IMR-90 (cell line): ENCODE data around the gene MACROD1. TPM values are rescaled to one million over a fixed set of nuclear protein-coding genes. Genes with fewer than 3 reads are reported as not detected.

Experiments
- ATAC-seq: fragments of 200-7000 bp; cut with Tn5 transposase; 2 replicates; pipeline ENCODE4 v1.9.1; 2020; ENCODE audit warnings: low read depth, mild to moderate bottlenecking, moderate library complexity
- BruUV-seq: library from RNA; stranded (reverse); fragments of 400-500 nt; replicated peaks from 2 replicates; lab custom pipeline; 2021; lab: Mats Ljungman, UMichigan
- CTCF ChIA-PET: fragments of 300-600 bp; formaldehyde crosslinking; extraction: SDS; loops from one replicate; lab custom pipeline; 2021; ENCODE audit warnings: antibody characterized with exemption; lab: Yijun Ruan, JAX
- POLR2A ChIA-PET: fragments of 300-600 bp; sonication (Branson Sonifier 250); formaldehyde crosslinking; loops from one replicate; lab custom pipeline; 2022; ENCODE audit warnings: antibody characterized with exemption; ENCODE audit not compliant: unreplicated experiment; lab: Charles Lee
- DNase-seq: peaks from one replicate; pipeline ENCODE4 v3.0.0; 2013
- H2AFZ ChIP-seq: replicated peaks from 2 replicates; pipeline ENCODE3; 2013; ENCODE audit warnings: low read length, mild to moderate bottlenecking; ENCODE audit not compliant: poor library complexity
- H2AK5ac ChIP-seq: 2 replicates; pipeline ENCODE4 v1.6.1; 2013; ENCODE audit warnings: low read depth, low read length, inconsistent platforms
- H2AK9ac ChIP-seq: replicated peaks from 2 replicates; pipeline ENCODE3; 2013; ENCODE audit warnings: mild to moderate bottlenecking, low read depth, low read length, moderate library complexity; ENCODE audit not compliant: poor library complexity
- H2BK120ac ChIP-seq: 2 replicates; pipeline ENCODE4 v1.6.1; 2013; ENCODE audit warnings: low read depth, low read length, inconsistent platforms
- H2BK15ac ChIP-seq: 3 replicates; pipeline ENCODE4 v1.6.1; 2013; ENCODE audit warnings: low read depth, low read length, inconsistent platforms
- H2BK20ac ChIP-seq: 2 replicates; pipeline ENCODE4 v1.6.1; 2013; ENCODE audit warnings: low read depth, mild to moderate bottlenecking, inconsistent platforms, low read length, moderate library complexity
- H2BK5ac ChIP-seq: 2 replicates; pipeline ENCODE4 v1.6.1; 2013; ENCODE audit warnings: mild to moderate bottlenecking, low read depth, low read length, inconsistent platforms; ENCODE audit not compliant: poor library complexity, severe bottlenecking
- H3K14ac ChIP-seq: replicated peaks from 2 replicates; pipeline ENCODE4 v1.6.1; 2013; ENCODE audit warnings: low read depth, low read length, inconsistent platforms
- H3K18ac ChIP-seq: 2 replicates; pipeline ENCODE4 v1.6.1; 2013; ENCODE audit warnings: low read depth, low read length, control low read depth
- H3K23ac ChIP-seq: 2 replicates; pipeline ENCODE4 v1.6.1; 2013; ENCODE audit warnings: low read depth, low read length, inconsistent platforms
- H3K27ac ChIP-seq: 2 replicates; pipeline ENCODE4 v1.5.1; 2013; ENCODE audit warnings: mild to moderate bottlenecking, control low read depth, low read length; ENCODE audit not compliant: insufficient read depth
- H3K27me3 ChIP-seq: 2 replicates; pipeline ENCODE4 v1.6.1; 2013; ENCODE audit warnings: low read length; ENCODE audit not compliant: control insufficient read depth, insufficient read depth
- H3K36me3 ChIP-seq: 2 replicates; pipeline ENCODE4 v1.6.1; 2013; ENCODE audit warnings: low read length, mixed read lengths; ENCODE audit not compliant: control insufficient read depth, insufficient read depth
- H3K4ac ChIP-seq: 2 replicates; pipeline ENCODE4 v1.6.1; 2013; ENCODE audit warnings: low read depth, low read length, inconsistent platforms
- H3K4me1 ChIP-seq: 2 replicates; pipeline ENCODE4 v1.6.1; 2013; ENCODE audit warnings: low read length, mixed read lengths; ENCODE audit not compliant: control insufficient read depth, insufficient read depth
- H3K4me2 ChIP-seq: 2 replicates; pipeline ENCODE4 v1.6.1; 2013; ENCODE audit warnings: low read depth, mild to moderate bottlenecking, control low read depth, low read length, moderate library complexity
- H3K4me3 ChIP-seq: 2 replicates; pipeline ENCODE4 v1.5.1; 2013; ENCODE audit warnings: low read depth, mild to moderate bottlenecking, control low read depth, low read length, moderate library complexity; ENCODE audit not compliant: insufficient read depth
- H3K56ac ChIP-seq: 2 replicates; pipeline ENCODE4 v1.6.1; 2013; ENCODE audit warnings: low read length, inconsistent platforms; ENCODE audit not compliant: insufficient read depth; ENCODE audit errors: extremely low read depth
- H3K79me1 ChIP-seq, 2 experiments: 2 replicates each; pipeline ENCODE4 v1.6.1; 2013; ENCODE audit warnings: low read length in 2 of 2, inconsistent platforms in 1 of 2, low read depth in 1 of 2
- H3K9ac ChIP-seq: 2 replicates; pipeline ENCODE4 v1.6.1; 2013; ENCODE audit warnings: low read depth, low read length, control low read depth
- H3K9me1 ChIP-seq: 2 replicates; pipeline ENCODE4 v1.6.1; 2013; ENCODE audit warnings: low read length, inconsistent platforms; ENCODE audit not compliant: insufficient read depth
- H3K9me3 ChIP-seq: 2 replicates; pipeline ENCODE4 v1.6.1; 2013; ENCODE audit warnings: low read length; ENCODE audit not compliant: control insufficient read depth, insufficient read depth
- H4K20me1 ChIP-seq: 2 replicates; pipeline ENCODE4 v1.6.1; 2013; ENCODE audit warnings: low read length, inconsistent platforms; ENCODE audit not compliant: insufficient read depth
- H4K5ac ChIP-seq: 2 replicates; pipeline ENCODE4 v1.6.1; 2013; ENCODE audit warnings: mild to moderate bottlenecking, low read depth, low read length, control low read depth
- H4K8ac ChIP-seq, 2 experiments: 2 replicates each; pipeline ENCODE4 v1.6.1; 2013; ENCODE audit warnings: low read depth in 2 of 2, low read length in 2 of 2, control low read depth in 1 of 2, inconsistent platforms in 1 of 2
- H4K91ac ChIP-seq: 2 replicates; pipeline ENCODE4 v1.6.1; 2013; ENCODE audit warnings: low read depth, low read length, inconsistent platforms; ENCODE audit not compliant: insufficient read depth
- BHLHE40 ChIP-seq: fragments of 150-350 bp; IDR thresholded peaks from 2 replicates; pipeline ENCODE4 v1.6.1; 2016; ENCODE audit warnings: mild to moderate bottlenecking, low read depth, low read length
- CHD1 ChIP-seq: IDR thresholded peaks from 2 replicates; pipeline ENCODE4 v1.6.1; 2012; ENCODE audit warnings: low read depth, low read length, improper control_type of control experiment
- CTCF ChIP-seq: conservative IDR thresholded peaks from 2 replicates; pipeline ENCODE4 v1.5.1; 2012; ENCODE audit warnings: mild to moderate bottlenecking, low read depth, low read length, improper control_type of control experiment
- FOS ChIP-seq: fragments of 150-350 bp; IDR thresholded peaks from 2 replicates; pipeline ENCODE4 v1.6.1; 2016; ENCODE audit warnings: low read depth, low read length
- MAZ ChIP-seq: IDR thresholded peaks from 2 replicates; pipeline ENCODE4 v1.6.1; 2012; ENCODE audit warnings: low read depth, mild to moderate bottlenecking, low read length, improper control_type of control experiment, moderate library complexity, borderline replicate concordance
- MXI1 ChIP-seq: IDR thresholded peaks from 2 replicates; pipeline ENCODE4 v1.6.1; 2012; ENCODE audit warnings: low read depth, mild to moderate bottlenecking, low read length, moderate library complexity, borderline replicate concordance
- WGBS, 2 experiments: methylation state at CpG; one replicate each; pipeline versions ENCODE4 v1.1.5 to v1.1.7; 2013; ENCODE audit warnings: missing lambda C conversion rate in 2 of 2; ENCODE audit not compliant: insufficient read length in 1 of 2; ENCODE audit errors: extremely low coverage in 2 of 2; 5-methylcytosine and 5-hydroxymethylcytosine counted together
- dilution Hi-C: fragments of 300-500 bp; cut with HindIII; formaldehyde crosslinking; loops from one replicate; pipeline ENCODE4 v1.14.3; 2018; ENCODE audit warnings: low sequenced_read_pairs; ENCODE audit not compliant: unreplicated experiment
- in situ Hi-C: fragments of 300-500 bp; cut with MboI; formaldehyde crosslinking; loops from 3 replicates; pipeline ENCODE4 v1.14.3; 2019; ENCODE audit warnings: low sequenced_read_pairs, inconsistent platforms, mixed read lengths
- intact Hi-C: fragments of 100-400 bp; cut with micrococcal nuclease; formaldehyde crosslinking; loops from 2 replicates; pipeline ENCODE4 v1.10.0; 2022
- polyA plus RNA-seq, 3 experiments: library from polyadenylated mRNA; depleted of rRNA; stranded (reverse); fragments of >200 nt; gene quantifications; 2 replicates each; pipeline ENCODE4 v1.2.3, GENCODE V29; 2012; ENCODE audit warnings: low replicate concordance in 1 of 3
- total RNA-seq: library from RNA; depleted of rRNA; stranded (reverse); fragments of >200 nt; gene quantifications from 2 replicates; pipeline ENCODE4 v1.2.3, GENCODE V29; 2012

Gene MACROD1
- total and polyA plus RNA-seq, 2 of the 4 experiments (the other 2 are of a cell fraction) = 2.5 to 9.3 TPM

- no peak overlapping the region for H3K4me2 ChIP-seq
- ChIA-PET POLR2A (no interaction called here), CTCF (no interaction called here)
- H3K79me1 ChIP-seq = peaks cover 0 to 17% of the 10 kb centered on the region in 2 experiments; a peak in 2 of 4 replicates
- H4K8ac ChIP-seq = no peak overlapping the region
- peak overlapping the region; percentile 50 for H2AK9ac ChIP-seq
- intact Hi-C loops (no loop called here), in situ Hi-C loops (no loop called here), dilution Hi-C loops (no loop called here)
- H3K14ac ChIP-seq = no peak overlapping the region
- no peak overlapping the region for H2AFZ ChIP-seq
- H4K91ac ChIP-seq = no peak overlapping the region
- H3K27me3 ChIP-seq = no peaks in the 10 kb centered on the region
- H2BK120ac ChIP-seq = no peak overlapping the region
- ATAC-seq = no peak
- H2BK20ac ChIP-seq = no peak overlapping the region
- H3K23ac ChIP-seq = no peak overlapping the region
- no peak overlapping the region for H2AK5ac ChIP-seq
- H2BK5ac ChIP-seq = no peak overlapping the region
- peaks cover 10% of the 10 kb centered on the region for H3K4me1 ChIP-seq
- no peak overlapping the region for H3K4me3 ChIP-seq
- H3K9me1 ChIP-seq = no peaks in the 10 kb centered on the region; the same call in 1 of the 2 replicates
- no TSS peak for BruUV-seq
- peaks cover 15% of the 10 kb centered on the region for H3K36me3 ChIP-seq
- no peak overlapping the region for H2BK15ac ChIP-seq
- no peak overlapping the region for H3K18ac ChIP-seq
- H3K9me3 ChIP-seq = no peaks in the 10 kb centered on the region
- no peak for TF ChIP-seq BHLHE40
- no peak for TF ChIP-seq FOS
- TF ChIP-seq CTCF = no peak
- no peak for TF ChIP-seq CHD1
- TF ChIP-seq MAZ = no peak
- no peak for TF ChIP-seq MXI1
- no peaks in the 10 kb centered on the region; the same call in 1 of the 2 replicates for H4K20me1 ChIP-seq
- no peak overlapping the region for H3K27ac ChIP-seq
- no peak overlapping the region for H3K56ac ChIP-seq
- H3K4ac ChIP-seq = no peak overlapping the region
- no peak overlapping the region for H3K9ac ChIP-seq
- DNase-seq = no peak
- WGBS, 2 experiments = 96% methylated on average over 7 of the region's 24 CpGs; no CpG with 5 or more reads in 1 of the 2 experiments
- no peak overlapping the region for H4K5ac ChIP-seq
Measured at GRCh38 chr11:64210301-64211020, 44.5 kb upstream of the MACROD1 start.
